NCI-H1048 (cell line): ENCODE data around the gene NIN.

ENCODE experiments used
- DNase-seq: peaks from one replicate; lab custom pipeline; 2025; lab: John Stamatoyannopoulos, UW

NIN gene

GRCh38 chr14:50790589-50790988 is 40.4 kb downstream of the NIN start:
- DNase-seq = no peak

GRCh38 chr14:50786751-50787464 is 44.1 kb downstream of the NIN start:
- DNase-seq = no peak

DNA sequence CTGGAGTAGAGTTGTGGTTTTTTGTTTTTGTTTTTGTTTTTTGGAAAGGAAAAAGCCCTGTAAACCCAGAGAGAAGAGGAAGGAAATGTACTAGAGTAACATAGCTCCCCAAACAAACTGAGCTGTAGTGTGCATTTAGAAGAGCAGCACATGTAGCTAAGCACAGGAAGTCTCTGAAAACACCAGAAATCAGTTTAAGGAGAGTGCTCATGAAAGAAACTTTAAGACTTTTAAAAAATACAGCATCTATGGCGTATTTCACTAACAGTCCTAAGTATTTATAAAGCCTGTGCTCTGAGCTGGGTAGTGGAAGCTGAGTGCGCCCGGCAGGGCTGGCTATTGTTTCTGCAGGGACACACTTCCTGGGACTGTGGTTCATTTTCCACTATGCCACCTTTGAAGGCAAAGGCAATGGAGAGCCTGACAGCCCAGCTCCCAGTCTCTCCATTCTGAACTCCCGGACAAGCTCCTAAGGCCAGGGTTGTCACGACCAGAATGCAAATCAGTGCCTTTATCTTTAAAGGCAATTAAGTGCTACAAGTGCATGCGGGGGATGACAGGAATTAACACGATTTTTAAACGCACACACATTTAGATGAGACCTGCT is 45.4 kb downstream of the NIN start:
- DNase-seq = no peak

GRCh38 chr14:50784683-50785456 is 46.1 kb downstream of the NIN start:
- DNase-seq = no peak

GRCh38 chr14:50783563-50783962 is 47.4 kb downstream of the NIN start:
- no peak for DNase-seq

DNA sequence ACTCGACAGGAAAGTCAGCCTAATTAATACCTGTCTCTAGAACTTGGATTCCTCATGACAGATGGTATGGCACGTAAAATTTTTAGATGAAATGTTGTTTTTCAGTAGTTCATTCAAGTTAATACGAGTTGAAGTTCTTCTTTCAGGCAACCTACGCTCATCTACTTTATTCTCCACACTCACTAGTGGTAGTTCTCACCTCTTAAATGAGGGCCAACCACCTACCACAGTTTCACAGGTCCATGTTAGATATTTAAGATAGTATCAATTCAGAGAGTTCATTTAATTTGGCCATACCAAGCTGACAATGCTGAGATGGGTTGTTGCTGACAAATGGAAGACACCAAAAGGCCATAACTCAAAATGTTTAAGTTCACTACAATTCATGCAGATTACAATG is 50.6 kb downstream of the NIN start:
- DNase-seq = no peak

DNA sequence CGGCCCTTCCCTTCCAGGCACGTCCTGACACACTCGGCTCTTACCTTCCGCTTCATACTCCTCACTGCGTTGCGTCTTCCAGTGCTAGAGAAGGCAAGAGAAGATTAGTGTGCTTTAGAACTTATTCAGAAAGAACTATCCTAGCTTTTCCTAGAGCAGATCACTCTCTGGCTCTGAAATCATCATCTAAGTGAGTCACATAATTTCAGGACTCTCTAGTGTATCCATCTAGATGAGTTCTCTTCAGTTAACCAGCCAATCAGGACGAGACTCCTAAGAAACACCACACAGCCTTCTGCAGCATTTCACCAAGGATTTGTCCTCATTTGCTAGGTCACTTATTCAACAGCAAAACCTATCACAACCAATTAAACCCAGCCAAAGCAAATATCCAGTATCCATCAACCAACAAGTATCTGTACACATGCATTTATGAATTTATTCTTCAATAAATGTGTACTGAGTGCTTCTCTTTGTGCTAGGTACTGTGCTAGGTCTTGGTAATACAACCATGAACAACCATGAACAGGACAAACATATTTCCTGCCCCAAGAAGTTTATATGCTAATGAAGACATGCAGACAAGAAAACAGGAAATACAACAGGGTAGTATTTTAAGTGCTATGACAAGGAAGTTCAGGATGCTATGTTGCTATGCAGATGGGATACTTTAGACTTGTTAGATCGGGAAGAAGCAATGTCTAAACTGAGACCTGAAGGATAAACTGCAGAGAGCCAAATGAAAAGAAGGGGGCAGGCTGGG is 52.1 kb downstream of the NIN start:
- no peak for DNase-seq

DNA sequence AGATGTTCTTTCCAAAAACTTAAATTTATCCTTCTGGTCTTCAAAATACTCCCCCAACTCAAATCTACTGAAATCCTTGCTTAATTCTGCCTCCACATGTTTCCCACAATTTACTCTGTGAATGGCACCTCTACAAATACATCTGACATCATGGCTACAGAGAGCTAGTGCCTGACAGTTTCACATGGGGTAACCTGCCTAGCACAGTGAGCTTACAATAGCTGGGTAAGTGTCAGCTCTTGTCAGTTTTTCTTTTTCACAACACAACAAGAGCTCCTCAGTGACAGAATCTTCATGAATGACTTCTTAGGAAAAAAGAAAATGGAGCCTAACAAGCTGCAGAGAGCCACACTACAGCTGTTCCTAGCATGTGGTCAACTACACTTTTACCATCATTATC is 54.4 kb downstream of the NIN start:
- DNase-seq = no peak

GRCh38 chr14:50775357-50775756 is 55.6 kb downstream of the NIN start:
- no peak for DNase-seq

DNA sequence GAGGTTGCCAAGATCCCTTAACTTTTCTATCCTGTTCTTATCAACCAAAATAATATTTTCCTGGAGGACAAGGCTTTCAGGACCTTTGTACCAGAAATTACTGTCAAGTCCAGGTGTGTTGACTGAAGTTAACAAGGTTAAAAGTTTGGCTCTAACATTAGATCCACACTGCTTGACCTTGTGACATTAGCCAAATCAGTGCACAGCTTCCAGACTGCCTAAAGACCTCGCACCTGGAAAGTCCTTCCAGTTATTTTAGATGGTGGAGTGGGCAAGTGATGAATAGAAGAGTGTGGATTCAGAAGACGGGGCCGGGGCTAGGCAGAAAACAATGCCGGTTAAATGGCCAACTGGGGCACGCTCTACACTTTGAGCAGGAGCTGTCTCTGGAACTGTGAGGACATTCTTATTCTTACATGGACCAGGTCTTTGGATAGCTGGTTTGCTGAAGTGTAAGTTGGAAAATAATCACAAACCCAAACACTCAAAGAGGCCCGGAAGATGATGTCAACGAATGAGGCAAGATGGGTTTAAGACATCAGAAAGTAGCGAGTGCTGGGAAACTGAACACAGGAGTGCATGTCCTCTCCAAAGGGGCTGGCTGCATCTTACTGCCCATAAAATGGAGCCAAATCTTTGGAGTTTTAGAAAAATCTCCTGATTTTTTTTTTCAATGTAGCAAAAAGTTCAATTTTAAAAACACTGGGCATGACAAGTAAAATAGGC is 56.3 kb downstream of the NIN start:
- DNase-seq = no peak

DNA sequence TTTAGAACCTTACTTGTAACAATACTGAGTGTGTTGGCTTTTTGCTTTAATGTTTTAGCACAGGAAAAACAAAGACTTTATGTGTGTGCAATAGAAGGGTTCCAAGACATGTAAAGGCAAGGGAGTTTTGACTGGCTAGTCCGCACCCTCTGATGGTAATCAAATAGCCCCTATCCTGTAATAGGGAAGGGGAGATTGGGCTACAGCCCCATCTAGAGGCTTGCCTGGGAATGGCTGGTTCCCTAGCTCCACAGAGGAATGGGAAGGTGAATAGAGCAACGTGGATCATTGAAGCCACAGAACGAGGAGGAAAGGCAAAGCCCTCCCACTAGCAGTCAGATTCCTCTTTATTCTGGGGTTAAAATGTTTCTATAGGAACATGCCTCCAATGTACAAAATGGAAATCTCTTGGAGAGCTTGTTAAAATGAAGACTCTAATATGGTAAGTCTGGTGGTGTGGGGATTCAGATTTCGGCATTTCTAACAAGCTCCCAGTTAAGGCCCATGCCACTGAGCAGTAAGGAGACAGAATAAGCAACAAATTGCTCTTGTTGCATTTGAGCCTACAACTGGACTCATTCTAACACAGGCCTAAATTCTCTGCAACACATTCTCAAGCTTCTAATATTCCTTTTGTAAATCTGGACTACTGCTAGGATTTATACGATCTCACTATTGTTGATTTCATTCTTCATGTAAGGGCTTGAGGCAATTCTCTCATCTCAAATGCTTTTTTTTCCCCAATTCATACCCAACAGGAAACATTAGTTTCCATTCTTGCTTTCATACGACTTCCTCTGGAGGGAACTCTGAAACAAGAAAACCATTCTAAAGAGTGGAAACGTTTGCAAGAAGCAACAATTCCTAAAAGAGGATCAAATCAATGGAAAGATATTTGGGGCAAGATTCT is 57.1 kb downstream of the NIN start:
- DNase-seq = no peak

DNA sequence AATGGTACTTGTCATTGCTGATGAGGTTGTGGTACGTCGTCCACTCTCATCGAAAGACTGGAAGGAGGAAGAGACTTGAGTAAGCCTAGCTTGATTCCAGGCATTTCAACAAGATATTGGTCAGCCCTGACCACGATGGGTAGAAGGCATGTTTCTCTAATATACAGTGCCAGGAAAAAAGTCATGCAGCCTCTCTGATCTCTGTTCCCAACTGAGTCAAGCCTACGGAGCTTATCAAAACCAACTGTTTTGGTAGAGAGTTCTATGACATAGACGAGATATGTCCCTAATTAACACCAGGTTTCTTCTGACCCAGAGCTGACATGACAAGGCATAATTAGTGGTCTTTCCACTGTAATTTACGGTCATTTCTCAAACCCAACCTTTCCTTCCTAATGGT is 58.5 kb downstream of the NIN start:
- no peak for DNase-seq

DNA sequence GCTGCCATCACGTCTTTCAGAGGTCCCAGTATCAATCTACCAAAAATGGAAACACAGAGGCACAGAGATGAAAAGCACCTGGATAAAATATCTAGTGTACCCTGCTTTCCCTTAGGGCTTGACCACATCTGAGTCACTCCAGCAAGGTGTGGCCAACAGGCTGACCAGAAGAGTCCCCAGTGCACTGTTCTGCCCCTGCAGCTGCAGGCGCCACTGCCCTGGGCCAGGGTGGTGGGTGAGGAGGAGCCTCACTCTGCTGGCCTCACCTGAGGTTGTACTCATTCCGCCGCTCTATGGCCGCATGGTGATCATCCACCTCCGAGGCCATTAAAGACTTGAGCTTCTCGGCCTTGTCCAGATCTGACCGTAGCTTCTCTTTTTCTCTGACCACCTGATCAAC is 60.4 kb downstream of the NIN start:
- DNase-seq = no peak

DNA sequence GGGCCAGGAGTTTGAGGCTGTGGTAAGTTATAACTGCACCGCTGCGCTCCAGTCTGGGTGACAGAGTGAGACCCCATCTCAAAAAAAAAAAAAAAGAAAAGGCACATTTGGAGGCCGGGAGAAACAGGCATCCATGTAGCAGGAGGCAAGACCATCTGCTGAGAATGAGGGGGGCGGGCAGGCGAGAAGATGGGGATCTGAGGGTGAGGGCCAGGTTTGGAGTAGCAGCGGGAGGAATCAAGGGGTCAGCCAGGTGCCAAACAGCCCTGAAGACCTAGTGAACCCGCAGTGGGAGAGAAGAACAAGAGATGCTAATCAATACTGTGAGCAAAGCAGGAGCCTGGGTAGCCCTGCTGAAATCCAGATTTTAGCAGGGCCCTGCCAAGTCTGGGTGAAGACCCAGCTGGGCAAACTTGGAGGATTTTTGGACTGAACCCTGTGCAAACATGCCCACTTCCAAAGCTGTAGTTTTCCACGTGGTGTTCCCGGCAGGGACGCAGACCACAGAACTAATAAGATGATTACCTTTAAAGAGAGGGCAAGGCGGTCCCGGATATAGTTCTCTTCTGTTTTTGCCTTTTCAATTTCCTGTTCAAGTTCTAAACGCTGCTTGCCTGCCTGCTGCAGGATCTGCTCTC is 61.0 kb downstream of the NIN start:
- DNase-seq = no peak

DNA sequence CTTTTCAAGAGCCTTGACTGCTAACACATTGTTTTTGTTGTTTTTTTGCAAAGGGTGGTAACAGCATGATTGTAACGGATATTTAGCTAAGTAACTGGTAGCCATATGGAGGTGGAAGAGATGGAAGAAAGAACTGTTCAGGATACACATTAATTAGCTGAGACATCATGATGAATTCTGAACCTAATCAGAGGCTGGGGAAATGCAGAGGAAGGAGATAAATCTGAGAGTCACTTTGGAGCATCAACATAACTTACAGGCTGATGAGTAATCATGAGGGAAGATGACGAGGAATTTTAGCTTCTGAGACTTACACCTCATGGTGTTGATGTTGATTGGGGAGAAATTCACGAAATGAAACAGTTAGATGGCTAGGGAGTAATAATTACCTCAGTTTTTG is 62.3 kb downstream of the NIN start:
- no peak for DNase-seq

DNA sequence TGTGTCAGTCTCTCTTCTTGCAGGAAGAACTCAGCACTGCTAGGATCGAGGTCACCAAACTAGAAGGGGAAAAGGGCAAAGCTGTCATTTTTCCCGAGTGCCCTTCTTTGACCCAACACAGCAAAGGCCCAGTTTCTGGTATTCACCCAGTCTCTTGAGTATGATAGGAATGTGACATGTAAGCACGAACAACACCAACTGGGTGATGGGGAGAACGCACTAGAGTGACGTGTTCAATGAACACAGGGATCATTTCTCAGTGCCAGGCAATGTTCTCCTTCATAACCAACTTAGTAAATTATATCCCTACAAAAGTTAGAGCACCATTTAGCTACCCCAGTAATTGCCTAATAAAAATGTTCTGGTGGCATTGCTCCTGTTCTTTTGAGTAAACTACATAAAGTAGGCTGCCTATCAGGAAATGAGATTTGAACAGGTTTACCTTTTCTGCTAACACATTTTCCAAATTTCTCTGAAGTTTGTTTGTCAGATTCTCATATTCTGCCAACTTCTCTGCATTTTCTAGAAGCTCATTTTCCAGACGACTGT is 64.5 kb downstream of the NIN start:
- no peak for DNase-seq

DNA sequence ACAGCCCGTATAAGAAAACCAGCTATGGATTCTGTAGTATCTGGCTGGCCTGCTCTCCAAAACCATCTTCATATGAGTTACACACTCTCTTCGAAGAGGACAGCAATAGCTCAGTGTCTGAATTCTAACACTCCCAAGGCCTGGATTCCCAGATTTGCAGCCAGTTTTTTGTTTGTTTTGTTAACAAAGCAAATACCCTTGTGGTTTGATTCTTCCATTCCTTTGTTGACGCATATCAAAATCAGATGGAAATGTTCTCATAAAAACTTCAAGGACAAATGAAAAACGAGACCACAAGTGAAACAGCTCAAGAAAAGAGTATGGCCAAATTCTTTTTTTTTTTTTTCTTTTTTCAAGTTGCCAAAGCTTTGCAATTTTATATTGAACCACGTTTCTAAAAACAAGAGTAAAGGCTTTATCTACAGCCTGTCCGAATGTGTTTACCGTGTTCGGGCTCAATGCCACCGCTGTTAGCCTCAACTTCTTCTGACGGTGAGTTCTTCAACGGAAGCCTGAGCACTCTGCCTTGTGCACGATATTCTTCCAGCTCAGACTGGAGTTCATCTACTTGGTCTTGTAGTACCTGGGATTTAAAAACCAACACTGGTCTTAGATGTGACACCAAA is 67.5 kb downstream of the NIN start:
- DNase-seq = no peak

- no peak for DNase-seq
Measured at GRCh38 chr14:50762931-50763300, 68.0 kb downstream of the NIN start.
